MG63 (cell line): ENCODE data around the gene MPZL1. TPM values are rescaled to one million over a fixed set of nuclear protein-coding genes. Genes with fewer than 3 reads are reported as not detected.
"Not testable (repeated sequence)": the region's sequence is repeated elsewhere in the genome, so short reads cannot be mapped to it uniquely, and the experiment has no call there.

Experiments
- DNase-seq: peaks from one replicate; pipeline ENCODE4 v3.0.0-alpha.2; 2020
- H3K27me3 ChIP-seq: fragments of 250-450 bp; sonication (Bioruptor Pico); 2 replicates; pipeline ENCODE4 v1.5.1; 2020; ENCODE audit warnings: mild to moderate bottlenecking, moderate library complexity
- H3K36me3 ChIP-seq: fragments of 250-450 bp; sonication (Bioruptor Pico); 2 replicates; pipeline ENCODE4 v1.5.1; 2020; ENCODE audit warnings: mild to moderate bottlenecking, moderate library complexity
- H3K4me3 ChIP-seq: fragments of 250-450 bp; sonication (Bioruptor Pico); 2 replicates; pipeline ENCODE4 v1.5.1; 2020; ENCODE audit warnings: mild to moderate bottlenecking, moderate library complexity
- H3K9me3 ChIP-seq: fragments of 250-450 bp; sonication (Bioruptor Pico); 2 replicates; pipeline ENCODE4 v1.5.1; 2020; ENCODE audit warnings: mild to moderate bottlenecking, moderate library complexity
- total RNA-seq: library from RNA; depleted of rRNA; stranded (reverse); fragments of >200 nt; shearing (Covaris generic); gene quantifications from 2 replicates; pipeline ENCODE4 v1.2.3, GENCODE V29; 2014; ENCODE audit warnings: low replicate concordance

Gene MPZL1
- total RNA-seq, 1 experiment from 2014 or later, result 126 TPM

DNA sequence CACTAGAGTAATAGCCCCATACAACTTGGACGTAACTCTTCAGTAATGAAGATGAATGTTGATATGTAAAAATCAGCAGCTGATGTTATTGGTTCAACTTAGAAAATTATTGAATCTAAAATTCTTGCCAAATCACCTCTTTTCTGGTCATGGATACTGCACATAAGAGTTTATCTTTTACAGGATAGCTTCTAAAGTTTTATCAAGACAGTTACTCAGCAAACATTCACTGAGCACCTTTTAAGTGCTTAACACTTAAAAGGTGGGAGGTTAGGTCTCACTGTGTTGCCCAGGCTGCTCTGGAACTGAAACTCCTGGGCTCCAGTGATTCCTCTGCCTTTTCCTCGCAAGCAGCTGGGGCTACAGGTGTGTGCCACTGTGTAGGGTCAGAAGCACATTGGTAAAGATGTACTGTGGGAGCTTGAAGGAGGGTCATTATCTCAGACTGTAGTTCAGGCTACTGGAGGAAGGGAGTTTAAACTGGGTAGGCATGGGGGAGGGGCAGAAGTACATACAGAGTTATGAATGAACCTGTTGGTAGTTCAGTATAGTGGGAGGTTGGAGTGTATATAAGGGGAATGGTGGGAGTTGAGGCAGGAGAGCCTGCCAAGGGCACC is 2.0 kb downstream of the MPZL1 start:
- peak overlapping the region; percentile 90 for H3K4me3 ChIP-seq
- no peak for DNase-seq
- no peaks in the 10 kb centered on the region for H3K27me3 ChIP-seq
- H3K36me3 ChIP-seq, result peaks cover 24% of the 10 kb centered on the region
- H3K9me3 ChIP-seq, result no peaks in the 10 kb centered on the region

DNA sequence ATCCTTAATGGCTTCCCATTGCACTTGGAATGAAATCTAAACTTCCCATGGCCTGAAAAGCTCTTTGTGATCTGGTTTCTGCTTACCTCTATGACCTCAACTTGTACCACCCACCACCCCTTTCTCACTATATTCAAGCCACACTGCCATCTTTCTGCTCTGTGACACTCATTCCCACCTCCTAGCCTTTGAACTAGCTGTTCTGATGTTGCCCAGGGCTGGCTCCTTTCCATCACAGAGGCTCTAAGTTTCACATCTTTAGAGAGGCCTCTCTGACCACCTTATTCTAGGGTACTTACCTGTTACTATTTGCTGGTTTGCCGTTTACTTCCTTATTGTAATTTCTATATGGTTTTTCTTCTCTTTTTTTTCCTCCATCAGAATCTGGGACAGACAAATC is 4.2 kb downstream of the MPZL1 start:
- no peaks in the 10 kb centered on the region for H3K27me3 ChIP-seq

DNA sequence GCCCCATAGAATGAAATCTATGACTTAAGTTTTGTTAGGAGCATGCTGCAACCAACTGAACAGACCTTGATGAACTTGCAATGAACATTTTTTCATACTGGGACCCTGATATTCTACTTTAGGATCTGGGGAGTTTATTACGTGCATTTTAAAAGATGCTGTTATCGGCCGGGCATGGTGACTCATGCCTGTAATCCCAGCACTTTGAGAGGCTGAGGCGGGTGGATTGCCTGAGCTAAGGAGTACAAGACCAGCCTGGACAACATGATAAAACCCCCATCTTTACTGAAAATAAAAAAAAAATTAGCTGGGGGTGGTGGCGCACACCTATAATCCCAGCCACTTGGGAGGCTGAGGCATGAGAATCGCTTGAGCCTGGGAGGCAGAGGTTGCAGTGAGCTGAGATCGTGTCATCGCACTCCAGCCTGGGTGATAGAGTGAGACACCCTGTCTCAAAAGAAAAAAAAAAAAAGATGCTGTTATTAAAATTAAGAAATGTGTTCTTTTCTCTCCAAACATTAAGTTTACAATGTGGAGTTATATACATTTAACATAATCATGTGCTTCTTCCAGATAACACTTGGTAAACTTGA is 7.1 kb downstream of the MPZL1 start:
- no peak for DNase-seq
- no peaks in the 10 kb centered on the region for H3K27me3 ChIP-seq
- H3K4me3 ChIP-seq, result no peak overlapping the region
- peaks cover 43% of the 10 kb centered on the region for H3K36me3 ChIP-seq
- H3K9me3 ChIP-seq, result no peaks in the 10 kb centered on the region

More for the DNA sequence above, 4.2 kb downstream of the MPZL1 start:
- DNase-seq, result no peak
- H3K36me3 ChIP-seq, result peaks cover 36% of the 10 kb centered on the region
- no peaks in the 10 kb centered on the region for H3K9me3 ChIP-seq
- no peak overlapping the region for H3K4me3 ChIP-seq

DNA sequence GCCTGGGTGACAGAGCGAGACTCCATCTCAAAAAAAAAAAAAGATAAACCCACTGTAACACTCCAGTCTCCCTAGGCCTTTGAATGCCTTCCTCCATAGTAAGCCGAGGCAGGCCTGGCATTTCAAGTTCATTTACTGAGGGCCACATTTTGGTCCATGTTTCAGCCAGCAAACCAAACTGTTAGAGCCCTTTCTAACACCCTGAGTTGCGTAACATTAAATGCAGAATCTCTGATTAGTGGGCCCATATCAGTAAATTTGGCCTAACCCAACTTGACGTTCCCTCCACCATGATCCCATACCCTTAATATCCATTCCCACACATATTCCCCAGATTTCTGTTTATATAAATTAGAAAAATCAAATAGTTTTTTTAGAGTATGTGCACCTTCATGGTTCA is 12.4 kb downstream of the MPZL1 start:
- H3K27me3 ChIP-seq, result no peaks in the 10 kb centered on the region
- DNase-seq, result no peak
- peaks cover 3% of the 10 kb centered on the region; the same call in 1 of the 2 replicates for H3K9me3 ChIP-seq
- H3K4me3 ChIP-seq, result no peak overlapping the region
- H3K36me3 ChIP-seq, result peaks cover 31% of the 10 kb centered on the region

DNA sequence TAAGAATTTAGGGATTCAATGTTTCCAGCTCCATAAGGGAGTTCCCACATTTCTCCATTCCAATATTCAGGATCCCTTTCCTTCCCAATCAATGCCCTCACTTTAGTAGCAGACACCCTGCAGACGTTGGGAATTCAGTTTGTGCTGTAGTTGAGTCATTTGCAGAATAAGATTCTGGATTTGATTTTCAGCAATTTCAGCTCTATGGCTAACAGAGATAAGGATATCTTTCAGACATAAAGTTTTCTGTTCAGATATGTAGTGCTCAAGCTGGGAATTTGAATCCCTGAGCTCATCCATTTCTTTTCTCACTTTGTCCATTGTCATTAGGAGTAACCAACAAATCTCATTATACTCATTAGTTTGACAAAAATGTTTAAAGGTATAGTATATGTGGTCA is 13.1 kb downstream of the MPZL1 start:
- H3K36me3 ChIP-seq, result peaks cover 27% of the 10 kb centered on the region

DNA sequence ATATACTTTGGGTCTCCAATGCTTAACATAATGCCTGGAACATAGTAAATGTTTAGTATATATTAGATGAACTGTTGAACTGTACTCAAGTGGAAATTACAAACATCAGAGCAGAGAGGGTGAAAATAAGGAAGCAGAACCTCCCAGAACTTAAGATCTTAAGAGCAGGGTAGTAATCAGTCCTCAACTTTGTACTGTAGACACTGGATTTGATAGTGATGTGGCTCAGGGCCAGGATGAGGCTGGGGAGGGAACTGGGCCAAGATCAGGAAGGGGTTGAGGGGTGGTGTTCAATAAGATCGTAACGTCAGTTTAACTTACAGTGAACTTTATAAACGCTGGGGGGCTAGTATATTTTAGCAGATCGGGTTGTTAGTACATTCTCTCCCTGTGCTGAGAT is 15.4 kb downstream of the MPZL1 start:
- H3K9me3 ChIP-seq, result peaks cover 3% of the 10 kb centered on the region; the same call in 1 of the 2 replicates
- H3K36me3 ChIP-seq, result peaks cover 13% of the 10 kb centered on the region
- no peak for DNase-seq
- H3K27me3 ChIP-seq, result no peaks in the 10 kb centered on the region
- no peak overlapping the region for H3K4me3 ChIP-seq

More for the DNA sequence above, 13.1 kb downstream of the MPZL1 start:
- Histone ChIP-seq H3K4me3 (no peak overlapping the region), H3K9me3 (peaks cover 3% of the 10 kb centered on the region; the same call in 1 of the 2 replicates), H3K27me3 (no peaks in the 10 kb centered on the region)
- DNase-seq, result no peak

DNA sequence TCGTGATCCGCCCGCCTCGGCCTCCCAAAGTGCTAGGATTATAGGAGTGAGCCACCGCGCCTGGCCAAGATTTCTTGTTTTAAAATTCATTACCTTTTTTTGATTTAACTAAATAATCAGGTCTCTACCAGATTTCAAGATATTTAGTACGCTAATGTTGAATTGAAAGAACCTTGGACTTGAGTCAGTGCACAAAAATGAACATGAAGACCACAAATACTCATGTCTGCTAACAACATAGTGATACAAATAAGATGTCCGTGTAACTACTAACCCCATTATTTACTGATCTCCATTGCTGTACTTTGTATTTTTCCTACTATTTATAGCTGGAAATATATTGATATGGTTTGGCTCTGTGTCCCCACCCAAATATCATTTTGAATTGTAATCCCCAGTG is 16.4 kb downstream of the MPZL1 start:
- DNase-seq, result no peak
- H3K9me3 ChIP-seq, result peaks cover 3% of the 10 kb centered on the region; the same call in 1 of the 2 replicates
- peaks cover 6% of the 10 kb centered on the region for H3K36me3 ChIP-seq
- H3K27me3 ChIP-seq, result no peaks in the 10 kb centered on the region
- H3K4me3 ChIP-seq, result no peak overlapping the region

DNA sequence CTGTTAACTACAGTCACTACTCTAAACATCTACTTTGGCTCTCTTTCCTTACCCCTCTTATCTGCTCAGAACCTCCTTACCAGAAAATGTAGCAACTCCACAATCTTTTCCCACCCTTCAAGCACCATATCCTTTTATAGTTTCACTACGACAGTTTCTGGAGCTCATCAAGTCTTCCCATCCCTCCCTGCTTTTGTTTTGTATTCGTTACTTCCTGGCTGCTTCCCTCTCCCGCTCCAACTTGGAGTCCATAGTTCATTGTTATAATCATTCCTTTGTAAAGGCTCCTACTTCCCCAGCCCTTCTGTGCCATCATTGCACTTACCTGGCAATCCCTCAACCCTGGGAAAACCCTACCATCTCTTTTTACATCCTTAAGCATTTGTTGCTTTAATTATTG is 18.0 kb downstream of the MPZL1 start:
- no peak overlapping the region for H3K4me3 ChIP-seq
- H3K27me3 ChIP-seq, result no peaks in the 10 kb centered on the region
- peaks cover 3% of the 10 kb centered on the region; the same call in 1 of the 2 replicates for H3K9me3 ChIP-seq
- DNase-seq, result no peak
- peaks cover 6% of the 10 kb centered on the region for H3K36me3 ChIP-seq

DNA sequence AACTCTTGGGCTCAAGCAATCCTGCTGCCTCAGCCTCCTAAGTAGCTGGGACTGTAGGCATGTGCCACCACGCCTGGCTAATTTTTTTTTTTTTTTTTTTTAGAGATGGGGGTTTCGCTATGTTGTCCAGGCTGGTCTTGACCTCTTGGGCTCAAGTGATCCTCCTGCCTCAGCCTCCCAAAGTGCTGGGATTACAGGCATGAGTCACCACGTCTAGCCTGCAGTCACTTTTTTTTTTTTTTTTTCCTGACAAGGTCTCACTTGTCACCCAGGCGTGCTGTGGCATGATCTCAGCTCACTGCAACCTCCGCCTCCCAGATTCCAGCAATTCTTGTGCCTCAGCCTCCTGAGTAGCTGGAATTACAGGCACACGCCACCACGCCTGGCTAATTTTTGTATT is 19.3 kb downstream of the MPZL1 start:
- H3K9me3 ChIP-seq, H3K36me3 ChIP-seq, DNase-seq, H3K27me3 ChIP-seq, H3K4me3 ChIP-seq: not testable (repeated sequence)

DNA sequence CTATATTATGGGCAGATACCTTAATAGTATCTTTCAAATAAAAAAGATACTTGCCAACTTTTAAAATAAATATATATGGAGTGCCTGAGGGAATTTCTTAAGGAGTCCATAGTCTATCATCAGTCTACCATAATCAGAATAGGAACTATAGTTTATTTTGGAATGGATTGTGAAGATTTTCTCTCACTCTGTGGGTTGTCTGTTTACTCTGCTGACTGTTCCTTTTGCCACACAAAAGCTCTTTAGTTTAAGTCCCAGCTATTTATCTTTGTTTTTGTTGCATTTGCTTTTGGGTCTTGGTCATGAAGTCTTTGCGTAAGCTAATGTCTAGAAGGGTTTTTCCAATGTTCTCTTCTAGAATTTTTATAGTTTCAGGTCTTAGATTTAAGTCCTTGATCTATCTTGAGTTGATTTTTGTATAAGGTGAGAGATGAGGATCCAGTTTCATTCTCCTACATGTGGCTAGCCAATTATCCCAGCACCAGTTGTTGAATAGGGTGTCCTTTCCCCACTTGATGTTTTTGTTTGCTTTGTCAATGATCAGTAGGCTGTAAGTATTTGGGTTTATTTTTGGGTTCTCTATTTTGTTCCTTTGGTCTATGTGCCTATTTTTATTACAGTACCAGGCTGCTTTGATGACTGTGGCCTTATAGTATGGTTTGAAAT is 20.7 kb downstream of the MPZL1 start:
- not testable (repeated sequence) for DNase-seq, H3K9me3 ChIP-seq, H3K36me3 ChIP-seq

DNA sequence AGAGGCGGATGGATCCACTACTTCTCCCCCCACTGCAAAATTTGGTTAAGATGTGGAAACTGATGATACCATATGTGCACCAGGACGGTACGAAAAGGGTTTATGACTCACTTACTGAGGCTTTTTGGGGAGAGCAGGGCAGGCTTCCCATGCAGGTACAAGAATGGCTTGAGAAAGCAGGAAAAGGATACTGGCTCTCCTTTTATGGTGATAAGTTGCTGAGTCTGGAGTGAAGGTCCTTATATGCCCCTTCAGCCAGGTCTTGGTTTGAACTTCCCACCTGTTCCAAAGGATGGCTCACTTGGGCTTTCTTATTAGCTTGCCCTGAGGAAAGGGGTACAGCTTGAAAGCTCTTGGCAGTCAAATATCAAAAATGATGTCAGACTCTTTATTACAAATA is 23.1 kb downstream of the MPZL1 start:
- no peak for DNase-seq
- H3K27me3 ChIP-seq, result no peaks in the 10 kb centered on the region
- no peaks in the 10 kb centered on the region for H3K36me3 ChIP-seq
- no peak overlapping the region for H3K4me3 ChIP-seq
- H3K9me3 ChIP-seq, result no peaks in the 10 kb centered on the region

More for the DNA sequence above, 20.7 kb downstream of the MPZL1 start:
- H3K4me3 ChIP-seq, H3K27me3 ChIP-seq: not testable (repeated sequence)

DNA sequence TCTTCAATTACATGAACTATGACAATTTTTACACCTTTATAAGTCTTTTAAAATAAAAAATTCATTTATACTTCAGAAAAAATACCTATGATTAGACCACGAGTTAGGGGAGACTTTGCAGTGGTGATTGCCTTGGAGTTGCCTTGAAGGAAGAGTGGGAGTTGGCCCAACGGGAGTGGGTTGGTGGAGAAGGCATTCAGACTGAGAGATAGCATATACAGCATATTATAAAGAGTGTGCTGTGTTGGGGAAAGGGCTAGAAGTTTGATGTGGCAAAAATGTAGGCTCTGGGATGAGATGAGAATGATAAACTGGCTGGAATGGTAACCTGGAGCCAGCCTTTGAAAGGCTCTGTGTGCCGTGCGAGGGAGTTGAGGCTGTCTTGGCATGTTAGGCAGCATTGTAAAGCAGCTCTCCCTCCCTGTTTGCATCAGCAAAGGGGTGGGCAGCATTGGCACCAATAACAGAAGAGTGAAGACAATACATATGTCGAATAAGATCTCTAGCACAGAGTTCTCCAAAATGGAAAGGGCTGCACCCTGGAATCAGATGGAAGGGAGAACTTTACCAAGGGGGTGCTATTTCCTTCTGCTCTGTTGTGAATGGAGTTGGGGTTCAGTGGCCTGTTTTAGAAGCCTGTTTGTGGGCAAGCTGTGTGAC is 24.4 kb downstream of the MPZL1 start:
- no peak overlapping the region for H3K4me3 ChIP-seq
- no peaks in the 10 kb centered on the region for H3K27me3 ChIP-seq
- DNase-seq, result no peak
- H3K9me3 ChIP-seq, result no peaks in the 10 kb centered on the region
- H3K36me3 ChIP-seq, result no peaks in the 10 kb centered on the region

DNA sequence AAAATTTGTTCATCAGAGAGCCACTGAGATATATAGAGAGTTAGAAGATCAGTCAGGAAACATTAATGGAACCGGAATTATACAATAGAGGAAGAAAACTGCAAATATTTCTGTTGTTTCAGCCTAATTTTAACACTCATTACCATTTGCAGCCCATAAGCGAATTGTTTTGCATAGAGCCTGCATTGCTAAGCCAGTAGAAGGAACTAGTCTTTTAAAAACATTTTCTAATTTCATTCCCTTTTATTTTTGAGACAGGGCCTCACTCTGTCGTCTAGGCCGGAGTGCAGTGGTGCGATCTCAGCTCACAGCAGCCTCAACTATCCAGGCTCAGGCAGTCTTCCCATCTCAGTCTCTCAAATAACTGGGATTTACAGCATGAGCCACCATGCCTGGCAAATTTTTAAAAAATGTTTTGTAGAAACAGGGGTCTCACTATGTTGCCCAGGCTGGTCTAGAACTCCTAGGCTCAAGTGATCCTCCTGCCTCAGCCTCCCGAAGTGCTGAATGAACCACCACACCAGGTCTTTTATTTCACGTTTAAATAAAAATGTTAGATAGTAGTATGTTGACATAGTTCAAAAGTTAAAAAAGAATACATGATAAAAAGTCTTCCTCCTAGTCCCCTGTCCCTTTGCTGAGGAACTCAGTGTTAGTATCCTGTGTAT is 25.3 kb downstream of the MPZL1 start:
- Histone ChIP-seq H3K9me3 (no peaks in the 10 kb centered on the region), H3K4me3 (no peak overlapping the region), H3K27me3 (no peaks in the 10 kb centered on the region), H3K36me3 (no peaks in the 10 kb centered on the region)
- DNase-seq, result no peak

DNA sequence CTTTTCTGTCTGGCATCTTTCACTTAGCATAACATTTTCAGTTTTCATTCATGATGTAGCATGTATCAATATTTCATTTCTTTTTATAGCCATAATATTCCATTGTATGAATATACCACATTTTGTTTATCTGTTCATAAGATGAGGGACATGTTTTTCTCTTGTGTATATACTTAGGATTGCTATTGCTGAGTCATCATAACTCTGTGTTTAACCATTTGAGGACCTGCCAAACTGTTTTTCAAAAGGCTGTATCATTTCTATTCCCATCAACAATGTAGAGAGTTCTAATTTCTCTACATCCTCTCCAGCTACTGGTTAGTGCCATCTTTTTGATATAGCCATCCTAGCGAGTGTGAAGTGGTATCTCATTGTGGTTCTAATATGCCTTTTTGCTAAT is 26.2 kb downstream of the MPZL1 start:
- DNase-seq, result no peak

DNA sequence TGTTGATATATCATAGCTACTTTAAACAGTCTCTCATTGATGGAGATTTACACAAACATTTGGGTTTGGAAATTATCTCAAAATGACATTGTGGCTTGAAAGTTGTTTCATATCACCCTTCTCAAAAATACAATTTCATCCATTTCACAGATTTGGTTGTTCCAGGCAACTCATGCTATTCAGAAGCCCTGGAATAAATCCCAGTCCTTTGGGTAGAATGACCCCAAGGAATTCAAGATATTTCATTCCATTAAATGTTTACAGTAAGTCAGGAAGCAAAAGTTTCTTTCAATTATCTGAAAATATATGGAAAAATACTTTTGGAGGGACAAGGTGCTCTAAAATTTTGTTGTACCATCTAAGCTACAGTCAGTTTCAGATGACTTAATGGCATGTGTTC is 27.1 kb downstream of the MPZL1 start:
- DNase-seq, result no peak
- Histone ChIP-seq H3K9me3 (no peaks in the 10 kb centered on the region), H3K36me3 (no peaks in the 10 kb centered on the region), H3K4me3 (no peak overlapping the region), H3K27me3 (no peaks in the 10 kb centered on the region)

More for the DNA sequence above, 26.2 kb downstream of the MPZL1 start:
- no peaks in the 10 kb centered on the region for H3K9me3 ChIP-seq
- no peak overlapping the region for H3K4me3 ChIP-seq
- H3K27me3 ChIP-seq, result no peaks in the 10 kb centered on the region
- no peaks in the 10 kb centered on the region for H3K36me3 ChIP-seq

DNA sequence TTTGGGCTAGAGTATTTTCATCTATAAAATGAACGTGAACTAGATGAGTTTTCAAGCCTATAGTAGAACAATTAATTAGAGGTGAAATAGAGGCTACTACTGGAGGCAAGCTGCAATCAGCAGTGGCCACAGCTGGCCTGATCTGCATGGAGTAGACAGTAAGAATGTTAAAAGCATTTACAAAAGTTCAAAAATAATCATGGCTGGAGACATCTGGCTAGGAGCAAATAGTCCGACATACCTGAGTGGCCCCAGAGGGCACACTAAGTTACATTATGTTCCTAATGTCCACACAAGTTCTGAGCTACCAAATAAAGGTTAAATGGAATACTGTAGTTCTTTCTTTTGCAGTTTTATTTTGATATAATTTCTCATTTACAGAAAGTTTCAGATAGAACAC is 28.0 kb downstream of the MPZL1 start:
- Histone ChIP-seq H3K9me3 (no peaks in the 10 kb centered on the region), H3K27me3 (no peaks in the 10 kb centered on the region), H3K36me3 (peaks cover under 1% of the 10 kb centered on the region; the same call in 1 of the 2 replicates), H3K4me3 (no peak overlapping the region)
- DNase-seq, result no peak

DNA sequence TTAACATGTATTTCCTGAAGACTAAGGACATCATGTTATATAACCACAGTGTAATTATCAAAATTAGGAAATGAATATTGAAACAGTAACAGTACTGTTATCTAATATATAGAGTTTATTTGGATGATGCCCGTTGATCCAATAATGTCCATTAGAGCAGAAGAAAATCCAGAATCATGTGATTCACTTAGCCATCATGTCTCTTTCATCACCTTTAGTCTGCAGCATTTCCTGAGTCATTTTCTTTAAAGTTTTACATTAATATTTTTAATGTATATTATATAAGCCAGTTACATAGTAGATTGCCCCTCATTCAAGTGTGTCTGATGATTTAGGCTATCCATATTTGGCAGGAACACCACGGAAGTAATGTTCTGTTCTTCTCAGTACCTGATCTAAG is 28.9 kb downstream of the MPZL1 start:
- no peaks in the 10 kb centered on the region for H3K27me3 ChIP-seq
- no peak for DNase-seq
- no peaks in the 10 kb centered on the region for H3K9me3 ChIP-seq
- peaks cover 2% of the 10 kb centered on the region; the same call in 1 of the 2 replicates for H3K36me3 ChIP-seq
- no peak overlapping the region for H3K4me3 ChIP-seq
